Activated T-helper 9 cell treated with anti-CD3 and anti-CD28 coated beads, Interleukin-2, amount 50 U/mL, for 16 hours (primary cell): Measurements from ENCODE around the gene SEZ6L2.

Experiments used
- DNase-seq: peaks from one replicate; pipeline ENCODE4 v3.0.0-alpha.2; 2020; ENCODE audit warnings: low read depth

SEZ6L2 gene

DNA sequence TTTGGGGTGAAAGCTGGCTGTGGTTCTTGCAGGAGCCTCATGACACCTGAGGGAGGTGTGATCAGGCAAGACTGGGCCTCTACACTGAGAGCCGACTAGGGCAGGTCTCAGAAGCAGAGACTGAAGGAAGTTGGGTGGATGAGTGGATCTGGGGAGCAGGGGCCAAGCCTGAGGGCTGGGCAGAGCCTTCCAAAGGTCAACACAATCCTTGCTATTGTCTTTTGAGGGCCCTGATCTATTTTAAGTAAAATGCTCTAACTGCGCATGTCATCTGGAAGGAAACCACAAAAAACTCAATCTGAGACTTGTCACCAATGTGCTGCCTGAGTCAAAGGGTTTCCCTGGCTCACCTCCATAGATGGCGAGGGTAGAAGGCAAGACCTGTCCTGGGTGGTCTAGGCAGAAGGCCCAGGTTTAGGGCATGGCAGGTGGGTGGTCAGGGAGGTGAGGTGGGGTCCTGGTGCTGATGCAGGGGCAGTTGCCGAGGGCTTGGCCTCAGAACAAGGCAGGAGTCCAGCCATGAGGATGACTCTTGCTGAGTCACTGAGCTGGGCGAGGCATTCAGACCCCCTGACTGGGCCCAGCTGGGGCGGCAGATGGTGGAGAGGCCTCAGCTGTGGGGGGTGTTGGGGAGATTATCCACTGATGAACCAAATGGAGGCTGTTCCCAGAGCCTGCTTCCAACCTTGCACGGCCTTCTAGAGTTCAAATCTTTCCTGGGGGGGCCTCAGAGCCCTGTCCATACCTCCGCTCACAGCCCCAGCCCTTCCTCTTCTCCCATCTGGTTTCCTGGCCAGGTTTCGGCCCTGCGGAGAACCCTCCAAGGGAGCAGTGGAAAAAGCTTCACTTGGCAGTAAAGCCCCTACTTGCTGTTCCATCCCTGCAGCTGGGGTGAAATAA, 74.0 kb downstream of the SEZ6L2 start:
- DNase-seq, result no peak

DNA sequence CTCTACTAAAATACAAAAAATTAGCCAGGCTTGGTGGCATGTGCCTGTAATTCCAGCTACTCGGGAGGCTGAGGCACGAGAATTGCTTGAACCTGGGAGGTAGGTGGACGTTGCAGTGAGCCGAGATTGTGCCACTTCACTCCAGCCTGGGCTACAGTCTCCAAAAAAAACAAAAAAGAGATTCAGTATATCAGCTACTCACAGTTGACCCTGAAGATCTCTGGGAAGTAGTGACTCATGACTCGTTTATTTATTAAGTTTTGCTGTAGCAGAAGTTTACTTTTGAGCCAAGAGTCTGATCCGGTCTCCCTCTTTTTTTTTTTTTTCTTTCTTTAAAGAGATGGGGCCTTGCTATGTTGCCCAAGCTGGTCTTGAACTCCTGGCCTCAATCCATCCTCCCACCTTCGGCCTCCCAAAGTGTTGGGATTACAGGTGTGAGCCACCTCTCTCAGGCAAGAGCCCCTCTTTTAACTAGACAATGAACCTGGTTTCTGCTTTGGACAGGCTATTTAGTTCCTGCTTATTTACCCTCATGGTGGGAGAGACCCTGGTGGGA, 74.7 kb downstream of the SEZ6L2 start:
- DNase-seq, result no peak

DNA sequence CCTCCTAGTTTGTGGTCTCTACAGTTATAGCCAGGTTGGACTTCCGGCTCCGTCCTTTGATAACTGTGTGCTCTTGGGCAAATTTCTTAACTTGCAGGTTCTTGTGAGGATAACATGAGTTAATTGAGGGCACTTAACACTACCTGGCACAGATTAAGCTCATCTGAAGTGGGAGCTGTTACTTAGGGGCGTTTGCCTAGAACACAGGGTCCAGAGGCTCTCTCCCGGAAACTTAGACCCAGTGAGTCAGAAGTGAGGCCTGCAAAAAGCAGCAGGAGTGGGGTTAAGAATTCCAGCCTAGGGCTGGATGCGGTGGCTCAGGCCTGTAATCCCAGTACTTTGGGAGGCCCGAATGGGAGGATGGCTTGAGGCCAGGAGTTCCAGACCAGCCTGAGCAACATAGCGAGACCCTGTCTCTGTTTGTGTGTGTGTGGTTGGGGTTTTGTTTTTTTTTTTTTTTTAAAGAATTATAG, 77.7 kb downstream of the SEZ6L2 start:
- DNase-seq, result no peak
